GM18858 (cell line): Measurements from ENCODE around the gene IFNGR1.
"Not testable (repeated sequence)": the region's sequence is repeated elsewhere in the genome, so short reads cannot be mapped to it uniquely, and the experiment has no call there.

Experiments used
- ATAC-seq: cut with Tn5 transposase; IDR thresholded peaks from one replicate; pipeline ENCODE4 v1.9.1; 2021; ENCODE audit not compliant: unreplicated experiment

The IFNGR1 gene

GRCh38 chr6:137213813-137214212 lies 5.4 kb downstream of the IFNGR1 start:
- no peak for ATAC-seq

DNA sequence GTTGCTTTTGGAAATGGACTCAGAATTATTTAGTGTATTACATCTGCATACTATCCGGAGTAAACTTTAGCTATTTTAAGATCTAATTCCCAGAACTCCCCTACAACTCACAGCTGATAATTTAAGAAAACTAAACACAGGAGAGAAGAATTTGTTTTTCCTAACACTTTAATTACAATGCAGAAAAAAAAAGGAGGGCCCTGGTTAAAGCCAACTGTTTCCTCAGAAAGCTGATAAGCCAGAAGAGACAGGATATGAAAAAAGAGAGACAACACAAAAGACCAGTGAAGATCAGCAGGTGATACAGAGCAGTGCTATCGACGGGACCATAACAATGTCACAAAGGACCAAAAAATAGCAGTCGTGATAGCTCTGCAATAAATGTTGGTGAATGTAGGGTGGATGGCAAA lies 5.8 kb downstream of the IFNGR1 start:
- ATAC-seq: no peak

DNA sequence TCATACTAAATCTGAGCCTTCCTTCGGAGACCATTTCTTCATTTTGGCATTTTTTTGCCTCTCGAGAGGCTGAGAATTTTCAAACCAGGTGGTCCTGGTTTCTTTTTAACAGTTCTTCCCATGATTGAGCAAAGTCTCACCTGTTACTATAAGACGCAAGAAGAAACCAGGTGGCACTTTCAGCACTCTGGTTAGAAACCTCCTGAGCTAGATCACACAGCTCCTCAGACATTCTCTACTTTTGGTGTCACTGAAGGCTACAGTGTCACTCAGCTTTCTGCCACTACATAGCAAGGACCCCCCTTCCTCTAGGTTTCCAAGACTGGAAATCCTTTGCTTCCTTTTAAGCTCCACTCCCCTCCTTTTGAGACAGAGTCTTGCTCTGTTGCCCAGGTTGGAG lies 7.3 kb downstream of the IFNGR1 start:
- no peak for ATAC-seq

GRCh38 chr6:137210903-137211302 lies 8.3 kb downstream of the IFNGR1 start:
- ATAC-seq: no peak

DNA sequence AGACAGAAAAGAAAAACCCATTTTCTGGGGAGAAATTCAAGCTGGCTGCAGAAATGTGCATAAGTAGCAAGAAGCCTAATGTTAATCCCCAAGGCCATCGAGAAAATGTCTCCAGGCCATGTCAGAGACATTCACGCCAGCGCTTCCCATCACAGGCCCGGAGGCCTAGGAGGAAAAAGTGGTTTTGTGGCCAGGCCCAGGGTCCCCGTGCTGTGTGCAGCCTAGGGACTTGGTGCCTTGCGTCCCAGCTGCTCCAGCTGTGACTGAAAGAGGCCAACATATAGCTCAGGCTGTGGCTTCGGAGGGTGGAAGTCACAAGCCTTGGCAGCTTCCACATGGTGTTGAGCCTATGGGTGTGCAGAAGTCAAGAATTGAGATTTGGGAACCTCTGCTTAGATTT lies 10.9 kb downstream of the IFNGR1 start:
- no peak for ATAC-seq

GRCh38 chr6:137207457-137207856 lies 11.7 kb downstream of the IFNGR1 start:
- ATAC-seq: not testable (repeated sequence)

- ATAC-seq: no peak
Observed at GRCh38 chr6:137206577-137206976, 12.6 kb downstream of the IFNGR1 start.

DNA sequence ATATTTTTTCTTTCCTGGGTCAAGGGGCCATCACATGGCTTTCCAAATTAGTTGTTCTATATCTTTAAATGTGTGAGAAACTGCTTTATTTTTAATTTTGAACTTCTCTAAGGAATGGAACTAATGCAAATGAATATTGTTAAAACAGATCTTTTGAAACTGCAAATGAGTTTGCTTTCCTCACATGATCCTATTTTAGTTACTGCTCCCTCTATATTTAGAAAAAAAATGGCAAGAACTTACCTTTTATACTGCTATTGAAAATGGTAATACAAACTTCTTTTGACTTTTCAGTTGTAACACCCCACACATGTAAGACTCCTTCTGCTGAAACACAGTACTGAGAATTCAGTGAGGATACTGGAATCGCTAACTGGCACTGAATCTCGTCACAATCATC lies 15.9 kb downstream of the IFNGR1 start:
- no peak for ATAC-seq

GRCh38 chr6:137202078-137202477 lies 17.1 kb downstream of the IFNGR1 start:
- no peak for ATAC-seq

DNA sequence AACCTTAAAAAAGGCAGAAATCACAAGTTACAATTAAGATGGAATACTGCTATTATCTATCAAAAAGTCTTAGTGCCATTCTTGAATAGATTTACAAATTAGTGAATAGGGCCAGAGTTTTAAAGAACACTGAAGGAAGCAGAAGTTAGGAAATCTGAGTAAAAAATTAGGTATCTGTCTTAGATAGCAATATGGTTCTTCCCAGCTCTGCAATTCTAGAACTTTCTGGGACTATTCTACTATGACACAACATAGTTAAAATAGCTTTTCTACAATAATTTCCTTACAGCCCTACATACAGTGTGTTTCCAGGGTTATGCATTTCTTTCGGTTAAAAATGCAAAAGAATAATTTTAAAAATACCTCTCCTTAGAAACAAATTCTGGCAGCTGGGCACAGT lies 18.2 kb downstream of the IFNGR1 start:
- no peak for ATAC-seq

DNA sequence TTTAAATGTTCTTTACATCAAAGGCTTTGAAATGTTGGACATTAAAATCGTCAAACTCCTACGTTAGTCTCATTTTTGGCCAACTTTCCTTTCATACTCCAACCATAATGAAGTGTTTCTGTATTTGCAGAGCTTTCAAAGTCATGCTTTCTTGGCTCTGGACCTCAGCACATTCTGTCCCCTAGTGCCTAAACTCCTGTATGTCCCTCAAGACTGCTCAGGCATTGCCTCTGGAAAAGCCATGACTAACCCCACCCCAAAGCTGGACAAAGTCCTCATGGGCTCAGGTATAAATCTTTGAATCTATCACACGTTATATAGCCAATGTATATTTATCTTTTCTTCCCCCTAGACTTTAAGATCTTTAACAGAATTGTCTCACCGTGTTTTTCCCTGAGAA lies 18.9 kb downstream of the IFNGR1 start:
- ATAC-seq: no peak

- no peak for ATAC-seq
Observed at GRCh38 chr6:137197684-137198645, 21.2 kb downstream of the IFNGR1 start.

DNA sequence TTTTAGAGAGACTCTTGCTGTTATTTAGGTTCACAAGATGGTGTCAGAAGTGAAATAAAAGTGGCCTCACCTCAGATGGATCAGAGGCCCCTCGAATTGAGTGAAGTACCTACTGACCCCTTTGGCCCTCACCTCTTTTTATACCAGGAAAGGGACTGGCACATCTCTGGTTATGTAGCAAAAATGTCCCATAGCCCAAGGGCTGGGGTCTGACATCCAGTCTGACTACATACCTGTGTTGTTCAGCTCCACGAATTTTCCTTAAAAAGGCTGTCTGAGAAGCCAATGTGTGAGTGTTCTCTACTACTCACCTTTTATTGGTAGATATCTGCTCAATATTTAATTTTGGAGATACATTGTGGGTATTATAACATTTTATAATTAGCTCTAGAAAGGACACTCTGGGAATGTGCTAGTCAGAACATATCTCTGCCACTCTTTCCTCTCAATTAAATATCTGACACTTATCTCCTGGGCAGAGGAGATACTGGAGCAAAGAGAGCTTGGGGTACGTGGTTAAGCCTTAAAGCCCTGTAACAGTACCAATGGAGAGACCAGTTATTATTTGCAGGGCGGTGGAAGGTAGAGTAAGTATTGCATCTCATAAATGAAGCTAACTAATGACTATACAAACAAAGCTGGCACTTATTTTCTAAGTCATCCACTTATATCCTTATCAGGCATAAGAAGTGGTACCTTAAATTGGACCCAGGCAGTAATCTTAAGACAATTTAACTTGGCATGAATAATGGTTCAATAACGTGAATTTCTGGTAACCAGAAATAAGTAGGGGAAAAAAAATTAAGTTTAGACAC lies 25.7 kb downstream of the IFNGR1 start:
- ATAC-seq: no peak

- ATAC-seq: no peak
Observed at GRCh38 chr6:137192821-137193220, 26.4 kb downstream of the IFNGR1 start.

- no peak for ATAC-seq
Observed at GRCh38 chr6:137191670-137192069, 27.5 kb downstream of the IFNGR1 start.

GRCh38 chr6:137191236-137191635 lies 27.9 kb downstream of the IFNGR1 start:
- no peak for ATAC-seq

DNA sequence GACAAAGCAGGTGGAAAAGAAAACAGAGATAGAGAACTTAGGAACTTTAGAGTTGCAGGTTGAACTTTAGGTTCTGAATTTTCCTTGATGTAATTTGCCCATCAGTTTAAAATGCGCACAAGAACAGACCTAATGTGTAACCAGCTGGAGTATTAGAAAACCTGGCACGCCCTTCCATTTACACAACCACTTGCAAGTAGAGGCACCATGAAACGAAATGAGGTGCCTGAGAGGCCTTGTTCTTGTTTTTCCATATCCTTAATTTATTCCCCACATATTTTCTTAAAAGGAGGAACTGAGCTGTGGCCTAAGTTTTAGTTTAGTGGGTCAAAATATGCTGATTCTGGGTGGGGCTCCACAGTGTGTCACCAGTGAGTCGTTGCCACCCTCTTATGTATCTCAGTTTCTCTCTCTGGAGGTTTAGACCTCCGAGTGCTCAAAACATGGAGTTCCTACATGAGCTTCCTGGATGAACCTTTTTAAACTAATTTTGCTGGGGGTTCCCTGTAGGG lies 28.5 kb downstream of the IFNGR1 start:
- ATAC-seq: no peak

GRCh38 chr6:137188855-137189254 lies 30.3 kb downstream of the IFNGR1 start:
- ATAC-seq: no peak

GRCh38 chr6:137185290-137185689 lies 33.9 kb downstream of the IFNGR1 start:
- ATAC-seq: no peak

DNA sequence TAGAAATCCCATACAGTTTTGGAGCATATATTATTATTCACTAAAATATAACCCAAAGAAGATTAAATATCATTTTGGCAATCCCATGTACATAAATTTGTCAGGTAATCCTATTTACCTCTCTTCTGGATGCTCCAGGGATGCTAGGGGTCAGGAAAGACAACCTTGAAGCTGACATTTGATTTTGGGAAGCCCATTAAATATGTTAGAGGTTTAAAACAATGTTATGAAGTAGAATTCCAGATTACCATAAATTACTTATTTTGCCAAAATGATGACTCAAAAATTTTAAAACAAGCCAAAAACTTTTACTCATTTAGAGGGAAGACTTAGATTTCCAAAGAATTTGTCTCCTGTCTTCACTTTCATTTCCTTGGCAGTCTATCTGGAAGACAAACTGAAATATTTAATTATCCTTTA lies 36.5 kb downstream of the IFNGR1 start:
- no peak for ATAC-seq

DNA sequence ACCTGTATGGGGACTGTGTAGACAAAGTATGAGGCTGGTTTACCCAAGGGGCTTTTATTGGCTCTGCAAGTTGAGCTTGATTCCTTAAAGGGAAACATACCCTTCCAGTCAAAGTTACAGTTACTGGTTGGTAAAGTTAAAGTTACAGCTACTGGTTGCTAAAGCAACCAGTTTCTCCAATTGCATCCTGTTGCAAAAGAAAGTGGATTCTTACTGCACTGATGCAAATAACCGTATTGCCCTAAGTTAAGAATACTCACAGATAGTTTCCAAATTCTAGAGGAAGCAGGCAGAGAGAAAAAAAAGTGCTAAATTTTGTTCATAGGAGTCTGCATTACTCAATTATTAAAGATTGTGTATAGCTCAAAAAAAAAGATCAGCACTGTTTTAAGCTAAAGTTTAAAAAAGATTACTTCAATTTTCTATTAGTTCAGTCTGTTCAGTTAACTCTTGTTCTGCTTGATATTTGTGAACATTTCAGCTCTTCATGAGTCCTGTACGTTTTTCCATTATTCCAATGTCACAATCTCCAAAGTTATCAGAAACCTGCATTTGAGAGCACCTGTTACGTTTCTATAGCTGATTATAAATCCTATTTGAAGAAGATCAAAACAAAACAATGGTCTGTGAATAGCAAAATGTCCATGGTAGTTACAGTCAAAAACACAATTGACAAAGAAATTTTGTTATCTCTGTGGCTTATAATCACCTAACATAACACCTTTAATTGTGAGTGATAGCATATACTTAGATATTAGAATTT lies 37.1 kb downstream of the IFNGR1 start:
- no peak for ATAC-seq
